Rectal smooth muscle tissue (tissue), 1 donor: Measurements from ENCODE around the gene LAMC1.
"Not testable (repeated sequence)": the region's sequence is repeated elsewhere in the genome, so short reads cannot be mapped to it uniquely, and the experiment has no call there.

Experiments
- H3K27ac ChIP-seq: one replicate; pipeline ENCODE4 v1.7.0; 2013; ENCODE audit warnings: low read depth, low read length, inconsistent platforms
- H3K27me3 ChIP-seq: one replicate; pipeline ENCODE4 v1.7.0; 2013; ENCODE audit warnings: low read length; ENCODE audit not compliant: control insufficient read depth, insufficient read depth
- H3K36me3 ChIP-seq: one replicate; pipeline ENCODE4 v1.7.0; 2013; ENCODE audit warnings: low read length; ENCODE audit not compliant: control insufficient read depth, insufficient read depth
- H3K4me1 ChIP-seq: one replicate; pipeline ENCODE4 v1.7.0; 2013; ENCODE audit warnings: low read length; ENCODE audit not compliant: control insufficient read depth, insufficient read depth
- H3K4me3 ChIP-seq: one replicate; pipeline ENCODE4 v1.7.0; 2013; ENCODE audit warnings: low read length
- H3K9ac ChIP-seq: one replicate; pipeline ENCODE4 v1.7.0; 2013; ENCODE audit warnings: low read length

Gene LAMC1

DNA sequence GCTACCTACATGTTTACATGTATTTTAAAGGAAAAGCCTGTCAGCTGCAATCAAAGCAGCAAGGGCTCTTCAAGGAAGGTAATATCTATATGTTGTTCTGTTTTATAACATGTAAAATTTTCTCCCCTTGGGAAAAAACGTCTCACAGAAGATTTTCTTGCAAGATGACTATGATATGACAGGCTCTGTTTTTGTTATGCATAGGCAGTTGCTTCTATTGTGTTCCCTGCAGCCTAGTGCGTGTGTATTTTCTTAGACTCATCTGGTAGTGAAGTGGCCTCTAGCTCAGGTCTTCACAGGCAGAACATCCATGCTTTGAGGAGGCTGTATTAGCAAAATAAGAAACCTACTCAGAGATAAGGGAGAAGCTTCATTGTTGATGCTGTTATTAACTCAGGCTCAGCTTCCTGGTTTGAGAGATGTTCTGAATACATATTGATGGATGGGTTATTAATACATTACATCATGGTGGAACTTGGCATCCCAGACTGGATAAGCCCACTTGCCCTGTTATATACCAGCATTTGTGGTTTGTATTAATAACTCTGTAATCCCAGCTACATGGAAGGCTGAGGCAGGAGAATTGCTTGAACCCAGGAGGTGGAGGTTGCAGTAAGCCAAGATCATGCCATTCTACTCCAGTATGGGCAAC is 35.8 kb downstream of the LAMC1 start:
- Histone ChIP-seq H3K27me3 (no peaks in the 10 kb centered on the region), H3K4me3 (no peak overlapping the region), H3K36me3 (no peaks in the 10 kb centered on the region), H3K27ac (no peak overlapping the region), H3K9ac (no peak overlapping the region), H3K4me1 (peaks cover 26% of the 10 kb centered on the region)

- Histone ChIP-seq H3K9ac (no peak overlapping the region), H3K27me3 (no peaks in the 10 kb centered on the region), H3K36me3 (no peaks in the 10 kb centered on the region), H3K4me3 (no peak overlapping the region), H3K27ac (no peak overlapping the region), H3K4me1 (peaks cover 26% of the 10 kb centered on the region)
Observed at GRCh38 chr1:183061194-183061593, 38.0 kb downstream of the LAMC1 start.

- Histone ChIP-seq H3K4me1 (peaks cover 16% of the 10 kb centered on the region), H3K4me3 (no peak overlapping the region), H3K9ac (no peak overlapping the region), H3K36me3 (no peaks in the 10 kb centered on the region), H3K27me3 (no peaks in the 10 kb centered on the region), H3K27ac (no peak overlapping the region)
Observed at GRCh38 chr1:183063349-183063748, 40.1 kb downstream of the LAMC1 start.

DNA sequence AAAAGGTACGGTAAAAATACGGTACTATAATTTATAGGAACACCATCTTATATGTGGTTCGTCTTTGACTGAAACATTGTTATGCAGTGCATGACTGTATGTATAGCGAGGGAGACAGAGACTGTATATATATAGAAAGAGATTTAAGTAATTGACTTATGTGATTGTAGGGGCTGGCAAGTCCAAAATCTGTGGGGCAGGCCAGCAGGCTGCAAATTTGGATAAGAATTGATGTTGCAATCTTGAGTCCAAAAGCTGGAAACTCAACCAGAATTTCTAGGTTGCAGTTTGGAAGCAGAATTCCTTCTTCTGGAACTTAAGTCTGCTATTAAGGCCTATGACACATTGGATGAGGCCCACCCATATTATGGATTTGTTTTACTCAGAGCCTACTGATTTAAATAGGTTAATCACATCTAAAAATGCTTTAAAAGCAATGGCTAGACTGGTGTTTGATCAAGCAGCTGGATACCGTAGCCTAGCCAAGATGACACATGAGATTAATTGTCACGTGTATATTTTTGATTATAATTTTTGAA is 42.0 kb downstream of the LAMC1 start:
- peaks cover 7% of the 10 kb centered on the region for H3K4me1 ChIP-seq
- no peaks in the 10 kb centered on the region for H3K27me3 ChIP-seq
- no peaks in the 10 kb centered on the region for H3K36me3 ChIP-seq
- no peak overlapping the region for H3K27ac ChIP-seq
- no peak overlapping the region for H3K4me3 ChIP-seq
- H3K9ac ChIP-seq = no peak overlapping the region

DNA sequence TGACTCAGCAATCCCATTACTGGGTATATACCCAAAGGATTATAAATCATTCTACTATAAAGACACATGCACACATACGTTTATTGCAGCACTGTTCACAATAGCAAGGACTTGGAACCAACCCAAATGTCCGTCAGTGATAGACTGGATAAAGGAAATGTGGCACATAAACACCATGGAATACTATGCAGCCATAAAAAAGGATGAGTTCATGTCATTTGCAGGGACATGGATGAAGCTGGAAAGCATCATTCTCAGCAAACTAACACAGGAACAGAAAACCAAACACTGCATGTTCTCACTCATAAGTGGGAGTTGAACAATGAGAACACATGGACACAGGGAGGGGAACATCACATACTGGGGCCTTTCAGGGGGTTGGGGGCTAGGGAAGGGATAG is 43.2 kb downstream of the LAMC1 start:
- not testable (repeated sequence) for H3K4me3 ChIP-seq, H3K4me1 ChIP-seq, H3K36me3 ChIP-seq, H3K9ac ChIP-seq, H3K27me3 ChIP-seq, H3K27ac ChIP-seq

DNA sequence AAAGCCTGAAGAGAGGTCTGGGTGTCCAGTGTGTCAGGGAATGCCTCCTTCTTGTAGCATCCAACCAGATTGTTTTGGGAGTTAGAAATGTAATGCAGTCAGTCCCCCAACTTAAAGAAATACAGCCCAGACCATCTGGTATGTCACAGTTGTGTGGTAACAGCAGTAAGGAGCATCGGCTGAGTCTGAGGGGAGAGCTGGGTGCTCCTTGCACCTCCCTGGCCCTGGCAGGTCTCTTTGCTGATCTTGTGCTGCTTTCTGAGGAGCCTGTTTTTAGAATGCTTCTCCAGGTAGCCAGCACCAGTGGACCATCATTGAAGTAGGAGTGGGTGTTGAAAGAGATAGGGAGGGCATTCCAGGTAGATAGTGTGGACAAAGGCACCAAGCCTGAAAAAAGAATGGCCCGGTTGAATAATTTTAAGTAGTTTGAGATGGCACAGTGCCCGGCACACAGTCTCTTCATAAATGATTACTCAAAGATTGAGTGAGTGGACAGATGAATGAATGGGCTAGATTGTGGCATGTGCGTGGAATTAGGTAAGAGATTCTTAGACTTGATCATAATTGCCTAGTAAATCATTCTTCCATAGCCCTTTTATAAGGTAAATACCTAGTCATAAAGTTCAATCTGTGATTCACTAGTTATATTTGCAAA is 46.5 kb downstream of the LAMC1 start:
- H3K4me3 ChIP-seq = no peak overlapping the region
- H3K27ac ChIP-seq = no peak overlapping the region
- H3K27me3 ChIP-seq = no peaks in the 10 kb centered on the region
- H3K36me3 ChIP-seq = no peaks in the 10 kb centered on the region
- peaks cover 23% of the 10 kb centered on the region for H3K4me1 ChIP-seq
- H3K9ac ChIP-seq = no peak overlapping the region

GRCh38 chr1:183070234-183070922 is 47.2 kb downstream of the LAMC1 start:
- Histone ChIP-seq H3K4me3 (no peak overlapping the region), H3K9ac (no peak overlapping the region), H3K4me1 (peaks cover 25% of the 10 kb centered on the region), H3K27ac (no peak overlapping the region), H3K27me3 (no peaks in the 10 kb centered on the region), H3K36me3 (no peaks in the 10 kb centered on the region)

DNA sequence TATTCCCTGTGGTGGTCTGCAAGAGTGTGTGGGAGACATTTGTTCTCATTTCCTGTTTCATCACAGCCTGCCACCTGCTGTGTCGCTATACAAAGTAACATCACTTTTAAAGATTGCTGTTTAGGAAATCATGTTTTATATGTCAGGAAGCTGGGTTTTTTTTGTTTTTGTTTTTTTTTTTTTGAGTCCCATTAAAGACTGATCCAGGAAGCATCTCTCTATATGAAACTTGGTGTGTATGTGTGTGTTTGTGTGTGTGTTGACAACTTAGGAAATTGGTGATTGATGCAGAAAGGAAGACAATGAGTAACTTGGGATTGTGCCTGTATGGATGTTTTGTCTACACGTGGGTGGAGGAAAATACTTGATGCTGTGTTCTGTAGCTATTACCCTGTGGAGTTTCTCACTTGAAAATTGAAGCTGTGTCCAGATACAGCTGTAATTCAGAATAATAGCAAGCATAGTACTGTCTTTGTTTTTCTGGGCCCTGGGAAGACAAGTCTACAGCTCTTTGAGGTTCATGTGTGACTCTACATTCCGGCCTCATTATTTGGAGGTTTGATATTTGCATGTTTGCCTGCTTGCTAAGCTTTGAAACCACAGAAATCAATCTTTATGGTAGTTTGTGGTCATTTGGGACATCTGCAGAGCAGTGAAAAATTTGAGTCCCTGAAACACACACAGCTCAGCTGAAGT is 47.9 kb downstream of the LAMC1 start:
- no peak overlapping the region for H3K9ac ChIP-seq
- no peaks in the 10 kb centered on the region for H3K36me3 ChIP-seq
- H3K4me3 ChIP-seq = no peak overlapping the region
- H3K4me1 ChIP-seq = peaks cover 32% of the 10 kb centered on the region
- no peaks in the 10 kb centered on the region for H3K27me3 ChIP-seq
- no peak overlapping the region for H3K27ac ChIP-seq

GRCh38 chr1:183072595-183072994 is 49.4 kb downstream of the LAMC1 start:
- not testable (repeated sequence) for H3K36me3 ChIP-seq, H3K9ac ChIP-seq, H3K4me3 ChIP-seq, H3K27ac ChIP-seq, H3K27me3 ChIP-seq
- peaks cover 38% of the 10 kb centered on the region for H3K4me1 ChIP-seq

GRCh38 chr1:183073320-183073719 is 50.1 kb downstream of the LAMC1 start:
- peaks cover 38% of the 10 kb centered on the region for H3K4me1 ChIP-seq
- H3K4me3 ChIP-seq = no peak overlapping the region
- no peak overlapping the region for H3K9ac ChIP-seq
- H3K27me3 ChIP-seq = no peaks in the 10 kb centered on the region
- H3K36me3 ChIP-seq = no peaks in the 10 kb centered on the region
- H3K27ac ChIP-seq = peak overlapping the region; percentile 10

DNA sequence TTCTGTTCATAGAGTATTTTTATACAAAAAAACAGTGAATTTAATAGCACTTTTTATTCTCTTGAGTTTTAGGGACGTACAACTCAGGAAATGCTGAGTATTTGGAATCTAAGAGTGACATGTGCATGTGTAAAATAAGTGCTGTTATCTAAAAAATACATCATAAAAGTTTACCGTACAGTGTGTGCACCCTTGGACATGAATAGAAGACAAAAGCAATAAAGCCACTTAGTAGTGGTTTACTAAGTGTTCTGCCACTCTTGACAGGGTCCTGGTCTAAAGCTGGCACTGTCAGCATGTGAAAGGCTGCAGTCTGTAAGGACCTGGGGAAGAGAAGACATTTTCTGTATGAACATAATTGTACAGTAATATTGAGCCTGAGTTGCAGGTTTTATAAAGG is 51.0 kb downstream of the LAMC1 start:
- Histone ChIP-seq H3K4me1 (peaks cover 38% of the 10 kb centered on the region), H3K4me3 (no peak overlapping the region), H3K9ac (no peak overlapping the region), H3K27ac (peak overlapping the region; percentile 43), H3K27me3 (no peaks in the 10 kb centered on the region), H3K36me3 (no peaks in the 10 kb centered on the region)

DNA sequence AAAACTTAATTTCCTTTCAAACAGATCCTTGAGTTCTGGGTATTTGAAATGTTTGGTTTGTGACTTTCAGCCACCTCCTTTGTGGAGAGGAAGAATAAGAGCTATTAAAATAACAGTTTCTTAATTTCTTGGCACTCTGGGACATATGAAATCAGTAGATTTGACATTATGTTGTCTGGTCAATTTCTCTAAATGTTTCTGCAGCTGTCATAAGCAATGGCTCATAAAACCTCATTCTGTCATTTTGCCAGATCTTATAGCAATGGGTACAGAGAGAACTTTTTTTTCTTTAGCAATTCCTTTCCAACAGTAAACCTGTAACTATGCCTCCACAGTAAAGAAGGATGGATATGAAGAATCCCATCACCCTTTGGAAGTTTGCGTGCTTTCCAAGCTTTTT is 52.6 kb downstream of the LAMC1 start:
- Histone ChIP-seq H3K27ac (peak overlapping the region; percentile 65), H3K4me1 (peaks cover 36% of the 10 kb centered on the region), H3K27me3 (no peaks in the 10 kb centered on the region)

More for the DNA sequence above, 52.6 kb downstream of the LAMC1 start:
- Histone ChIP-seq H3K36me3 (no peaks in the 10 kb centered on the region), H3K4me3 (no peak overlapping the region), H3K9ac (no peak overlapping the region)
